Measurements from ENCODE around the gene DPH3.

- TF ChIP-seq CTCF (IDR thresholded peaks at IDR 0.05; ENCODE audit: insufficient read depth, low read depth, low read length) = no peak
- TF ChIP-seq EZH2 (IDR thresholded peaks at IDR 0.05; ENCODE audit: insufficient read depth, low read length) = no peak
These were observed 43.2 kb upstream of the DPH3 start for GRCh38 chr3:16307832-16308531.
